ENCODE results near the gene ZNF695. TPM values are rescaled to one million over a fixed set of nuclear protein-coding genes. Genes with fewer than 3 reads are reported as not detected.

The ZNF695 gene
- polyA plus RNA-seq (2013, experiment 1 of 2), result 0.58 TPM
- 0.77 TPM for polyA plus RNA-seq (2013, experiment 2 of 2)

GRCh38 chr1:247007511-247008405, at the start of gene ZNF695:
TSS of gene ZNF695 (minus strand) at chr1:247008057. CDS start at chr1:247007908, 149 bp downstream.
- Histone ChIP-seq H3K27me3 (ENCODE audit: control insufficient read depth in 1 of 2, insufficient read depth in 1 of 2, low read length in 2 of 2) (no peaks in the 10 kb centered on the region), H3K36me3 (ENCODE audit: control insufficient read depth in 1 of 2, insufficient read depth in 2 of 2, low read depth in 1 of 2, low read length in 2 of 2) (no peaks in the 10 kb centered on the region), H2AK5ac (ENCODE audit: low read length, severe bottlenecking) (no peak within 1 kb of the TSS), H3K4ac (ENCODE audit: low read depth in 1 of 2, low read length in 2 of 2) (no peak within 1 kb of the TSS), H3K9me3 (ENCODE audit: control insufficient read depth, low read length) (peaks cover 24% of the 10 kb centered on the region), H2AFZ (ENCODE audit: low read depth, low read length) (peak within 1 kb of the TSS; percentile 95), H3K79me1 (replicated peaks; ENCODE audit: low read length, poor library complexity, severe bottlenecking) (peaks cover 2% of the 10 kb centered on the region), H4K91ac (ENCODE audit: low read length) (no peak within 1 kb of the TSS), H2BK120ac (ENCODE audit: low read depth, low read length) (no peak within 1 kb of the TSS), H2BK15ac (ENCODE audit: low read depth, poor library complexity, severe bottlenecking) (no peak within 1 kb of the TSS), H3K14ac (ENCODE audit: low read length in 2 of 2) (peak within 1 kb of the TSS in 1 of 2 experiments; percentile 70), H3K4me3 (ENCODE audit: insufficient read depth in 1 of 2, low read depth in 1 of 2, low read length in 2 of 2) (peak within 1 kb of the TSS; percentile 80 to 84), H2BK12ac (ENCODE audit: low read length in 2 of 2) (no peak within 1 kb of the TSS), H2BK5ac (ENCODE audit: low read depth, low read length, poor library complexity, severe bottlenecking) (no peak within 1 kb of the TSS), H3K23ac (ENCODE audit: low read length in 2 of 2) (peak within 1 kb of the TSS in 1 of 2 experiments; percentile 78), H3K4me2 (ENCODE audit: low read length, poor library complexity, severe bottlenecking) (peak within 1 kb of the TSS; percentile 97), H3K9ac (ENCODE audit: low read length) (peak within 1 kb of the TSS; percentile 87), H3K4me1 (ENCODE audit: control insufficient read depth, insufficient read depth, low read depth, low read length) (no peaks in the 10 kb centered on the region), H3K18ac (ENCODE audit: low read depth in 1 of 2, low read length in 2 of 2) (peak within 1 kb of the TSS in 1 of 2 experiments; percentile 16), H3K27ac (ENCODE audit: low read length, poor library complexity, severe bottlenecking) (no peak within 1 kb of the TSS), H4K8ac (ENCODE audit: low read length) (peak within 1 kb of the TSS; percentile 47)
- peak; percentile 96 for DNase-seq
- under 1% methylated on average over 46 of the region's 58 CpGs for WGBS

GRCh38 chr1:247056071-247056470, 48.2 kb upstream of the ZNF695 start:
- Histone ChIP-seq H2BK120ac (ENCODE audit: low read depth, low read length) (no peak overlapping the region), H3K9me3 (ENCODE audit: control insufficient read depth, low read length) (peaks cover 84% of the 10 kb centered on the region), H3K79me1 (replicated peaks; ENCODE audit: low read length, poor library complexity, severe bottlenecking) (peaks cover 33% of the 10 kb centered on the region), H3K18ac (ENCODE audit: low read depth in 1 of 2, low read length in 2 of 2) (no peak overlapping the region), H2AFZ (ENCODE audit: low read depth, low read length) (no peak overlapping the region), H3K14ac (ENCODE audit: low read length in 2 of 2) (no peak overlapping the region), H3K4ac (ENCODE audit: low read depth in 1 of 2, low read length in 2 of 2) (no peak overlapping the region), H2BK15ac (ENCODE audit: low read depth, poor library complexity, severe bottlenecking) (no peak overlapping the region), H3K27ac (ENCODE audit: low read length, poor library complexity, severe bottlenecking) (no peak overlapping the region), H2AK5ac (ENCODE audit: low read length, severe bottlenecking) (no peak overlapping the region), H3K4me3 (ENCODE audit: insufficient read depth in 1 of 2, low read depth in 1 of 2, low read length in 2 of 2) (no peak overlapping the region), H3K4me2 (ENCODE audit: low read length, poor library complexity, severe bottlenecking) (no peak overlapping the region), H2BK5ac (ENCODE audit: low read depth, low read length, poor library complexity, severe bottlenecking) (no peak overlapping the region), H3K23ac (ENCODE audit: low read length in 2 of 2) (no peak overlapping the region), H3K27me3 (ENCODE audit: control insufficient read depth in 1 of 2, insufficient read depth in 1 of 2, low read length in 2 of 2) (no peaks in the 10 kb centered on the region), H3K4me1 (ENCODE audit: control insufficient read depth, insufficient read depth, low read depth, low read length) (no peaks in the 10 kb centered on the region), H2BK12ac (ENCODE audit: low read length in 2 of 2) (no peak overlapping the region), H3K9ac (ENCODE audit: low read length) (no peak overlapping the region), H4K8ac (ENCODE audit: low read length) (no peak overlapping the region), H3K36me3 (ENCODE audit: control insufficient read depth in 1 of 2, insufficient read depth in 2 of 2, low read depth in 1 of 2, low read length in 2 of 2) (peaks cover 0 to 3% of the 10 kb centered on the region in 2 experiments), H4K91ac (ENCODE audit: low read length) (no peak overlapping the region)
- DNase-seq, result no peak
- WGBS, result 100% methylated on average over 1 of the region's 2 CpGs

- Histone ChIP-seq H3K27ac (ENCODE audit: low read length, poor library complexity, severe bottlenecking) (no peak overlapping the region), H4K91ac (ENCODE audit: low read length) (no peak overlapping the region), H3K79me1 (replicated peaks; ENCODE audit: low read length, poor library complexity, severe bottlenecking) (peaks cover 31% of the 10 kb centered on the region), H3K4me2 (ENCODE audit: low read length, poor library complexity, severe bottlenecking) (no peak overlapping the region), H2AK5ac (ENCODE audit: low read length, severe bottlenecking) (no peak overlapping the region), H2BK15ac (ENCODE audit: low read depth, poor library complexity, severe bottlenecking) (no peak overlapping the region), H3K9me3 (ENCODE audit: control insufficient read depth, low read length) (peaks cover 81% of the 10 kb centered on the region), H3K4me3 (ENCODE audit: insufficient read depth in 1 of 2, low read depth in 1 of 2, low read length in 2 of 2) (no peak overlapping the region), H3K4me1 (ENCODE audit: control insufficient read depth, insufficient read depth, low read depth, low read length) (no peaks in the 10 kb centered on the region), H4K8ac (ENCODE audit: low read length) (no peak overlapping the region), H2BK120ac (ENCODE audit: low read depth, low read length) (no peak overlapping the region), H3K14ac (ENCODE audit: low read length in 2 of 2) (no peak overlapping the region), H3K27me3 (ENCODE audit: control insufficient read depth in 1 of 2, insufficient read depth in 1 of 2, low read length in 2 of 2) (no peaks in the 10 kb centered on the region), H3K4ac (ENCODE audit: low read depth in 1 of 2, low read length in 2 of 2) (no peak overlapping the region), H3K18ac (ENCODE audit: low read depth in 1 of 2, low read length in 2 of 2) (no peak overlapping the region), H3K9ac (ENCODE audit: low read length) (no peak overlapping the region), H2AFZ (ENCODE audit: low read depth, low read length) (no peak overlapping the region), H3K23ac (ENCODE audit: low read length in 2 of 2) (no peak overlapping the region), H2BK5ac (ENCODE audit: low read depth, low read length, poor library complexity, severe bottlenecking) (no peak overlapping the region), H2BK12ac (ENCODE audit: low read length in 2 of 2) (no peak overlapping the region), H3K36me3 (ENCODE audit: control insufficient read depth in 1 of 2, insufficient read depth in 2 of 2, low read depth in 1 of 2, low read length in 2 of 2) (peaks cover 0 to 3% of the 10 kb centered on the region in 2 experiments)
- DNase-seq, result peak; percentile 8
- WGBS, result 49% methylated on average over 2 of the region's 2 CpGs
Observed at GRCh38 chr1:247054992-247055415, 47.1 kb upstream of the ZNF695 start.

- Histone ChIP-seq H3K4me1 (ENCODE audit: control insufficient read depth, insufficient read depth, low read depth, low read length) (no peaks in the 10 kb centered on the region), H2BK5ac (ENCODE audit: low read depth, low read length, poor library complexity, severe bottlenecking) (no peak overlapping the region), H3K23ac (ENCODE audit: low read length in 2 of 2) (no peak overlapping the region), H3K4me3 (ENCODE audit: insufficient read depth in 1 of 2, low read depth in 1 of 2, low read length in 2 of 2) (peak overlapping the region in 1 of 2 experiments; percentile 29), H3K27me3 (ENCODE audit: control insufficient read depth in 1 of 2, insufficient read depth in 1 of 2, low read length in 2 of 2) (no peaks in the 10 kb centered on the region), H4K91ac (ENCODE audit: low read length) (no peak overlapping the region), H2AFZ (ENCODE audit: low read depth, low read length) (no peak overlapping the region), H3K18ac (ENCODE audit: low read depth in 1 of 2, low read length in 2 of 2) (no peak overlapping the region), H3K79me1 (replicated peaks; ENCODE audit: low read length, poor library complexity, severe bottlenecking) (peaks cover 23% of the 10 kb centered on the region), H2BK120ac (ENCODE audit: low read depth, low read length) (no peak overlapping the region), H3K4me2 (ENCODE audit: low read length, poor library complexity, severe bottlenecking) (no peak overlapping the region), H2BK15ac (ENCODE audit: low read depth, poor library complexity, severe bottlenecking) (no peak overlapping the region), H3K36me3 (ENCODE audit: control insufficient read depth in 1 of 2, insufficient read depth in 2 of 2, low read depth in 1 of 2, low read length in 2 of 2) (peaks cover 0 to 5% of the 10 kb centered on the region in 2 experiments), H3K9me3 (ENCODE audit: control insufficient read depth, low read length) (peaks cover 87% of the 10 kb centered on the region), H4K8ac (ENCODE audit: low read length) (no peak overlapping the region), H3K4ac (ENCODE audit: low read depth in 1 of 2, low read length in 2 of 2) (no peak overlapping the region), H2AK5ac (ENCODE audit: low read length, severe bottlenecking) (no peak overlapping the region), H3K9ac (ENCODE audit: low read length) (no peak overlapping the region), H3K14ac (ENCODE audit: low read length in 2 of 2) (no peak overlapping the region), H3K27ac (ENCODE audit: low read length, poor library complexity, severe bottlenecking) (no peak overlapping the region), H2BK12ac (ENCODE audit: low read length in 2 of 2) (no peak overlapping the region)
- 92% methylated on average over 2 of the region's 2 CpGs for WGBS
- no peak for DNase-seq
Observed at GRCh38 chr1:247047702-247048101, 39.8 kb upstream of the ZNF695 start.

Measured in mesenchymal stem cell (in vitro differentiated cells and primary cell).